Neutrophil (primary cell): Measurements from ENCODE around the gene C12orf42.

Experiments
- H3K27ac ChIP-seq: fragments of 200-600 bp; sonication (generic); 2 replicates; pipeline ENCODE4 v1.5.1; 2016; ENCODE audit warnings: mild to moderate bottlenecking, moderate library complexity
- H3K27me3 ChIP-seq: fragments of 200-600 bp; sonication (generic); 2 replicates; pipeline ENCODE4 v1.6.0; 2016; ENCODE audit warnings: mild to moderate bottlenecking
- H3K36me3 ChIP-seq: fragments of 200-600 bp; sonication (generic); 2 replicates; pipeline ENCODE4 v1.5.1; 2017
- H3K4me1 ChIP-seq, 2 experiments: fragments of 200-600 bp in 1 of 2; sonication (generic) in 1 of 2; 1 replicate in 1 of 2; 2 replicates in 1 of 2; pipeline versions ENCODE4 v1.5.1 to v1.6.1; 2013 to 2016; ENCODE audit warnings: low read depth in 1 of 2, low read length in 1 of 2, mild to moderate bottlenecking in 1 of 2, moderate library complexity in 1 of 2; ENCODE audit not compliant: control insufficient read depth in 1 of 2, insufficient read depth in 1 of 2
- H3K4me3 ChIP-seq, 2 experiments: fragments of 200-600 bp in 1 of 2; sonication (generic) in 1 of 2; 1 replicate in 1 of 2; 2 replicates in 1 of 2; pipeline ENCODE4 v1.5.1; 2013 to 2016; ENCODE audit warnings: low read depth in 1 of 2, low read length in 1 of 2, mild to moderate bottlenecking in 1 of 2, moderate library complexity in 1 of 2
- H3K9me3 ChIP-seq: fragments of 200-600 bp; sonication (generic); 2 replicates; pipeline ENCODE4 v1.5.1; 2016
- CTCF ChIP-seq: fragments of 200-600 bp; sonication (generic); IDR thresholded peaks from 2 replicates; pipeline ENCODE4 v1.5.1; 2016; ENCODE audit warnings: antibody characterized with exemption

Gene C12orf42

GRCh38 chr12:103382119-103382518 lies 113.6 kb downstream of the C12orf42 start:
- Histone ChIP-seq H3K36me3 (no peaks in the 10 kb centered on the region), H3K27ac (no peak overlapping the region), H3K27me3 (no peaks in the 10 kb centered on the region), H3K4me1 (no peaks in the 10 kb centered on the region), H3K4me3 (no peak overlapping the region), H3K9me3 (no peaks in the 10 kb centered on the region)
- TF ChIP-seq CTCF: no peak

- no peaks in the 10 kb centered on the region for H3K4me1 ChIP-seq
- H3K4me3 ChIP-seq: no peak overlapping the region
- H3K9me3 ChIP-seq: no peaks in the 10 kb centered on the region
- no peak for TF ChIP-seq CTCF
- no peak overlapping the region for H3K27ac ChIP-seq
- H3K27me3 ChIP-seq: no peaks in the 10 kb centered on the region
- H3K36me3 ChIP-seq: no peaks in the 10 kb centered on the region
These were observed 116.1 kb downstream of the C12orf42 start for GRCh38 chr12:103379670-103380069.

- H3K27ac ChIP-seq: no peak overlapping the region
- H3K36me3 ChIP-seq: no peaks in the 10 kb centered on the region
- no peak overlapping the region for H3K4me3 ChIP-seq
- H3K9me3 ChIP-seq: no peaks in the 10 kb centered on the region
- no peak for TF ChIP-seq CTCF
- no peaks in the 10 kb centered on the region for H3K27me3 ChIP-seq
- H3K4me1 ChIP-seq: no peaks in the 10 kb centered on the region
These were observed 122.7 kb downstream of the C12orf42 start for GRCh38 chr12:103373088-103373523.

GRCh38 chr12:103369929-103370328 lies 125.8 kb downstream of the C12orf42 start:
- TF ChIP-seq CTCF: no peak
- Histone ChIP-seq H3K27me3 (no peaks in the 10 kb centered on the region), H3K9me3 (no peaks in the 10 kb centered on the region), H3K36me3 (no peaks in the 10 kb centered on the region), H3K4me3 (no peak overlapping the region), H3K27ac (no peak overlapping the region), H3K4me1 (no peaks in the 10 kb centered on the region)

- TF ChIP-seq CTCF: no peak
- no peak overlapping the region for H3K27ac ChIP-seq
These were observed 127.6 kb downstream of the C12orf42 start for GRCh38 chr12:103368167-103368566.

GRCh38 chr12:103354403-103354802 lies 141.4 kb downstream of the C12orf42 start:
- Histone ChIP-seq H3K9me3 (no peaks in the 10 kb centered on the region), H3K36me3 (no peaks in the 10 kb centered on the region), H3K4me3 (no peak overlapping the region), H3K27me3 (no peaks in the 10 kb centered on the region), H3K27ac (no peak overlapping the region), H3K4me1 (no peaks in the 10 kb centered on the region)
- no peak for TF ChIP-seq CTCF

More at GRCh38 chr12:103368167-103368566, 127.6 kb downstream of the C12orf42 start:
- no peak overlapping the region for H3K4me3 ChIP-seq
- no peaks in the 10 kb centered on the region for H3K36me3 ChIP-seq
- H3K9me3 ChIP-seq: no peaks in the 10 kb centered on the region
- H3K4me1 ChIP-seq: no peaks in the 10 kb centered on the region
- no peaks in the 10 kb centered on the region for H3K27me3 ChIP-seq
